CD8-positive, alpha-beta memory T cell (primary cell): Measurements from ENCODE around the gene S100PBP. TPM values are rescaled to one million over a fixed set of nuclear protein-coding genes. Genes with fewer than 3 reads are reported as not detected.

Experiments used
- CTCF ChIA-PET: fragments of 350-600 bp; sonication (Branson Sonifier 250); formaldehyde crosslinking; loops from one replicate; lab custom pipeline; 2021; ENCODE audit warnings: antibody characterized with exemption; lab: Charles Lee
- POLR2A ChIA-PET: fragments of 350-600 bp; sonication (Branson Sonifier 250); formaldehyde crosslinking; loops from one replicate; lab custom pipeline; 2021; ENCODE audit warnings: antibody characterized with exemption; lab: Charles Lee
- DNase-seq, 5 donors: peaks; one replicate each; pipeline versions ENCODE4 v3.0.0 to v3.0.0-alpha.2; 2020 to 2022; ENCODE audit warnings: mixed read lengths in 1 of 5
- H3K27ac ChIP-seq: one replicate; pipeline ENCODE4 v1.7.0; 2013; ENCODE audit warnings: low read depth, mild to moderate bottlenecking, low read length, moderate library complexity
- H3K27me3 ChIP-seq: 2 replicates; pipeline ENCODE4 v1.7.0; 2013; ENCODE audit warnings: low read length, mild to moderate bottlenecking; ENCODE audit not compliant: insufficient read depth, poor library complexity, severe bottlenecking
- H3K36me3 ChIP-seq: 2 replicates; pipeline ENCODE4 v1.7.0; 2013; ENCODE audit warnings: mild to moderate bottlenecking, low read length, moderate library complexity; ENCODE audit not compliant: insufficient read depth
- H3K4me1 ChIP-seq: 2 replicates; pipeline ENCODE4 v1.7.0; 2013; ENCODE audit warnings: mild to moderate bottlenecking, low read length, moderate library complexity; ENCODE audit not compliant: insufficient read depth
- H3K4me3 ChIP-seq: 2 replicates; pipeline ENCODE4 v1.7.0; 2013; ENCODE audit warnings: mild to moderate bottlenecking, low read length
- H3K9me3 ChIP-seq: 2 replicates; pipeline ENCODE4 v1.7.0; 2013; ENCODE audit warnings: mild to moderate bottlenecking, low read length
- H3K27ac Mint-ChIP-seq, 8 donors: one replicate each; pipeline ENCODE4 v1.8.0; 2020 to 2021; ENCODE audit warnings: mixed read lengths in 8 of 8, mild to moderate bottlenecking in 6 of 8, inconsistent platforms in 3 of 8, moderate library complexity in 3 of 8
- H3K27me3 Mint-ChIP-seq, 2 donors: one replicate each; pipeline ENCODE4 v1.8.0; 2020 to 2021; ENCODE audit warnings: mixed read lengths in 2 of 2, mild to moderate bottlenecking in 1 of 2, moderate library complexity in 1 of 2
- H3K36me3 Mint-ChIP-seq, 3 donors: one replicate each; pipeline ENCODE4 v1.8.0; 2020 to 2021; ENCODE audit warnings: mixed read lengths in 3 of 3, inconsistent platforms in 1 of 3, mild to moderate bottlenecking in 1 of 3
- H3K4me1 Mint-ChIP-seq, 3 donors: one replicate each; pipeline ENCODE4 v1.8.0; 2020 to 2021; ENCODE audit warnings: mixed read lengths in 3 of 3, inconsistent platforms in 1 of 3, mild to moderate bottlenecking in 1 of 3
- H3K4me3 Mint-ChIP-seq, 7 donors: one replicate each; pipeline ENCODE4 v1.8.0; 2020 to 2021; ENCODE audit warnings: mixed read lengths in 7 of 7, mild to moderate bottlenecking in 6 of 7, moderate library complexity in 4 of 7, inconsistent platforms in 2 of 7
- H3K9me3 Mint-ChIP-seq, 5 donors: one replicate each; pipeline ENCODE4 v1.8.0; 2020 to 2022; ENCODE audit warnings: mixed read lengths in 5 of 5, mild to moderate bottlenecking in 3 of 5, moderate library complexity in 2 of 5, inconsistent platforms in 1 of 5
- polyA plus RNA-seq: library from polyadenylated mRNA; unstranded; fragments of 300-500 nt; fragmentation: Illumina TruSeq; gene quantifications from one replicate; pipeline ENCODE4 v1.2.3, GENCODE V29; 2021
- total RNA-seq, 2 experiments: library from RNA; stranded (reverse); gene quantifications; one replicate each; pipeline ENCODE4 v1.2.3, GENCODE V29; 2021

The S100PBP gene
- total and polyA plus RNA-seq, 3 experiments from 2014 or later, result 17.3 to 30.6 (median 28.6) TPM

DNA sequence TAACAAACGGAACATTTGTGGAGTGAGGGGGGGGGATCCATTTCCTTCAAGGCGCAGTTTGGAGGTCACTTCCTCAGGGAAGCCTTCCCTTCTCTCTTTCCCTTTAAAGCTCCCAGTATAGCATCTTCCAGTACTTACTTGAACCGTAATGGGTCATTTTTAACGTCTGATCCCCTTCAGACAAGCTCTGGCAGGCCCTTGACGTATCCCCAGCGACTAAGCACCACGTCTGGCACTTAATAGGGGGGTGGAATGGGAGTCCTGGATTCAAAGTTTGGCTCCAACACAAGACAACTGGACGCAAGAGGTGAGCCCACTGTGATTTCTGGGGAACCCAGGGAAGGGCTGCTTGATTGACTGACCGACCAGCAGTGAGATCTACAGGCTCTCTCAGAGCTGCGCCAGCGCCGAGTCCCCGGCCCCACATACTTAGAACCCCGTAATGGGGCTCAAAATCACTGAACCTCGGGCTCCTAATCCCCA, 736 bp upstream of the S100PBP start:
- peaks cover 0 to 44% (median 6%) of the 10 kb centered on the region in 3 donors for H3K36me3 Mint-ChIP-seq
- H3K27ac Mint-ChIP-seq, result peak overlapping the region; percentile 73 to 98 (median 92)
- ChIA-PET CTCF (interaction anchor here (1.6 kb wide), 1 partner anchor 44 kb away, joined by 5 read pairs; no protein-coding TSS in a partner anchor), POLR2A (interaction anchor here (1.5 to 2.6 kb wide), 2 partner anchors 18 to 166 kb away, joined by 5 to 14 read pairs; partner anchors contain the start of genes RBBP4 and ZBTB8OS)
- no peak for DNase-seq
- H3K27me3 Mint-ChIP-seq, result no peaks in the 10 kb centered on the region
- H3K4me3 ChIP-seq, result peak overlapping the region; percentile 98
- no peaks in the 10 kb centered on the region for H3K27me3 ChIP-seq
- H3K9me3 ChIP-seq, result no peaks in the 10 kb centered on the region
- H3K36me3 ChIP-seq, result no peaks in the 10 kb centered on the region
- H3K4me1 ChIP-seq, result peaks cover 55% of the 10 kb centered on the region
- H3K9me3 Mint-ChIP-seq, result no peaks in the 10 kb centered on the region
- peak overlapping the region; percentile 91 to 99 (median 97) for H3K4me3 Mint-ChIP-seq
- H3K27ac ChIP-seq, result peak overlapping the region; percentile 93
- H3K4me1 Mint-ChIP-seq, result peaks cover 66 to 76% (median 75%) of the 10 kb centered on the region in 3 donors

DNA sequence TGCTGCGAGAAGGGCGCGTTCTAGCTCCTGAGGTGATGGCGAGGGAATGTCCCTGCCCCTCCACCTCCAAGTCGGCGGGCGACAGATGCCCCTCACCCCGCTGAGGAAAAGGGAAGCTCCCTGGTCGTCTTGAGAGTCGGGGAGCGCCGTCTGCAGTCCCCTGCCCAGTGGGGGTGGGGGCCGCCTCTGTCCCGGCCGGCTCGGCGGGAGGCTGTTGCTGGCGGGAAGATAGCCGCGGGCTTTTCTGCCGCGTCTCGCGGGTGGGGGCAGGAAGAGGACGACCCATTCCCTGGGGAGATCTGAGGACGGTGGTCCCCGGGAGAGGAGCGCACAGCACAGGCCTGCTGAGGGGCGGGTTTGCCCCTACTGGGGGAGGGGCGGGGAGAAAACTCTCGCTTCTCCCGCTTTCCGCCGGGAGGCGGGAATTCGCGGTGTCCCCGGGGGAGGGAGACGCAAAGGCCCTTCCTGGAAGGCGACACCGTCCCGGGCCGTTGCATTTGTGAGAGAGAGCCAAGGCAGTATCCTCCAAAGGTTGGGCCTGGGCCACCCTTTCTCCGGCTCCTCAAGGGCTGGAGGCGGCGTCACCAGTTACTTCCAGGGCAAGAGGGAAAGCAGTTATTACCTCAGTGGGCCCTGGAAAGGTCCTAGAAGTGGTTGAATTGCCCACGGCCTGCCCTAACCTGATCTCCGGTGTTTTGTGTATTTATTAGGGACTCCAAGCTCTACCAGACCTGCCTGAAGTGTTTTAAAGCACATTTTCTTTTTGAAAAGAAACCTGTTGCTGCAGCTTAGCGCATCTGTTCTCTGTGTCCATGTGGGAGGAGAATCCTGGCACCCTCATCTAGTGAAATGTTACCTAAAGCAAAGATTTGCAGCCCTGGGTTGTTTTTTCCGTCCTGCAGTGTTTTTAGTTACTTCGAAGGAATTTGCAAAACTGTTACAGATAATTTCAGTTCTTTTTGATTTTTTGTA, 648 bp downstream of the S100PBP start:
- no peaks in the 10 kb centered on the region for H3K9me3 ChIP-seq
- peak; percentile 11 to 60 (median 24) for DNase-seq
- H3K27me3 ChIP-seq, result no peaks in the 10 kb centered on the region
- H3K4me1 ChIP-seq, result peaks cover 46% of the 10 kb centered on the region
- Mint-ChIP-seq H3K36me3 (peaks cover 0 to 39% (median 6%) of the 10 kb centered on the region in 3 donors), H3K4me1 (peaks cover 63 to 76% (median 73%) of the 10 kb centered on the region in 3 donors), H3K9me3 (no peaks in the 10 kb centered on the region), H3K27ac (peak overlapping the region; percentile 73 to 98 (median 92)), H3K4me3 (peak overlapping the region; percentile 91 to 99 (median 97)), H3K27me3 (no peaks in the 10 kb centered on the region)
- POLR2A ChIA-PET, result interaction anchor here (0.9 to 2.6 kb wide), 6 partner anchors 12 to 363 kb away, joined by 3 to 14 read pairs (median 4); partner anchors contain the start of genes RBBP4 and ZBTB8OS
- CTCF ChIA-PET, result interaction anchor here (1.6 kb wide), 1 partner anchor 45 kb away, joined by 5 read pairs; no protein-coding TSS in a partner anchor
- H3K36me3 ChIP-seq, result no peaks in the 10 kb centered on the region
- H3K27ac ChIP-seq, result peak overlapping the region; percentile 83
- H3K4me3 ChIP-seq, result peak overlapping the region; percentile 98

- Mint-ChIP-seq H3K4me1 (peaks cover 59 to 76% (median 71%) of the 10 kb centered on the region in 3 donors), H3K27ac (peak overlapping the region; percentile 66 to 98 (median 79)), H3K36me3 (peaks cover 0 to 34% (median 1%) of the 10 kb centered on the region in 3 donors), H3K4me3 (peak overlapping the region; percentile 91 to 99 (median 97)), H3K27me3 (no peaks in the 10 kb centered on the region), H3K9me3 (no peaks in the 10 kb centered on the region)
- ChIA-PET POLR2A (interaction anchor here (0.6 to 2.6 kb wide), 5 partner anchors 11 to 308 kb away, joined by 3 to 14 read pairs (median 4); partner anchors contain the start of genes RBBP4 and ZBTB8OS), CTCF (no interaction called here)
- peak in 3 of 5 donors; percentile 16 to 59 (median 51) for DNase-seq
- H3K36me3 ChIP-seq, result no peaks in the 10 kb centered on the region
- peak overlapping the region; percentile 98 for H3K4me3 ChIP-seq
- H3K9me3 ChIP-seq, result no peaks in the 10 kb centered on the region
- H3K27me3 ChIP-seq, result no peaks in the 10 kb centered on the region
- H3K4me1 ChIP-seq, result peaks cover 38% of the 10 kb centered on the region
- peak overlapping the region; percentile 83 for H3K27ac ChIP-seq
Measured at GRCh38 chr1:32818804-32819541, 1.5 kb downstream of the S100PBP start.

DNA sequence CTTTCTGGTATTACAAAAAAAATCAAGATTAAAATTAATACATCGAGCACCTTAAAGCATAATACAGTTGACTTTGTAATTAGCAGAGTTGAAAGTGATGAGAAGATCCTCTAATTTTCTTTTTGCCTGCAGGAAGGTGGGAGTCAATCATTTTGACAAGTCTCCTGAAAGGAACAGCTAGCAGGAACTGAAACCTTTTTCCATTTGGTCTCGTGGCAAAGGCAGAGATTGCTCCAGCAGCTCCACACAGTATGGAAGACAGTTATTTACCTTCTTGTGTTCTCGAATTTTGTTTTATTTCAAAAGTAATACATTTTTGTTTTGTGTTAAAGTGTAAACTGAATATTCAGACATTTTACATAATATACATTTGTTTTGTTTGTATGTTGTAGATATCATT, 7.7 kb downstream of the S100PBP start:
- H3K9me3 Mint-ChIP-seq, result no peaks in the 10 kb centered on the region
- H3K9me3 ChIP-seq, result no peaks in the 10 kb centered on the region
- no peak overlapping the region for H3K27ac ChIP-seq
- H3K36me3 Mint-ChIP-seq, result peaks cover 21 to 59% (median 24%) of the 10 kb centered on the region in 3 donors
- no peak for DNase-seq
- H3K27me3 ChIP-seq, result no peaks in the 10 kb centered on the region
- H3K27ac Mint-ChIP-seq, result no peak overlapping the region
- H3K4me3 ChIP-seq, result no peak overlapping the region
- H3K27me3 Mint-ChIP-seq, result no peaks in the 10 kb centered on the region
- peaks cover 28% of the 10 kb centered on the region for H3K36me3 ChIP-seq
- CTCF ChIA-PET, result interaction anchor here (2.1 kb wide), 1 partner anchor 113 kb away, joined by 4 read pairs; no protein-coding TSS in a partner anchor
- no peak overlapping the region for H3K4me3 Mint-ChIP-seq
- no peaks in the 10 kb centered on the region for H3K4me1 ChIP-seq
- POLR2A ChIA-PET, result no interaction called here
- H3K4me1 Mint-ChIP-seq, result peaks cover 35 to 70% (median 69%) of the 10 kb centered on the region in 3 donors

DNA sequence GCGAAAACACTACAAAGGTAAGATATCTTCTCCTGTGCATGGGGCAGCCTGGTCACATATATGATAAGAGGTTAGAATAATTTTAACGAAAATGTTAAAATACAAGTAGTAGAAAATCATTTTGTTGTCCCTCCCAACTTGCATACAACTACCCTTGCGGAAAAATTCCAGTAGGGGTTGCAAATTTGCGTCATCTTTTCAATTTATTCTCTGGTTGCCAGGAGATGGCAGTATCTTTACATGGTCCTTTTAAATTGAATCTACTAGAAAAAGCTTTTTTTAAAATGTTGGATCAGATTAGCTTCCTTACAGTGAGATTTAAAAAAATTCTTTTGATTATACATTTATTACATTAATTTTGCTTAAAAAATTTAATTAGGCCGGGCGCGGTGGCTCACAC, 10.9 kb downstream of the S100PBP start:
- no peak overlapping the region for H3K4me3 Mint-ChIP-seq
- Histone ChIP-seq H3K9me3 (no peaks in the 10 kb centered on the region), H3K27ac (no peak overlapping the region), H3K4me1 (no peaks in the 10 kb centered on the region), H3K36me3 (peaks cover 33% of the 10 kb centered on the region), H3K4me3 (no peak overlapping the region), H3K27me3 (no peaks in the 10 kb centered on the region)
- H3K27me3 Mint-ChIP-seq, result no peaks in the 10 kb centered on the region
- H3K27ac Mint-ChIP-seq, result no peak overlapping the region
- ChIA-PET POLR2A (no interaction called here), CTCF (no interaction called here)
- H3K4me1 Mint-ChIP-seq, result peaks cover 26 to 66% (median 47%) of the 10 kb centered on the region in 3 donors
- H3K9me3 Mint-ChIP-seq, result no peaks in the 10 kb centered on the region
- H3K36me3 Mint-ChIP-seq, result peaks cover 21 to 82% (median 30%) of the 10 kb centered on the region in 3 donors
- DNase-seq, result no peak

DNA sequence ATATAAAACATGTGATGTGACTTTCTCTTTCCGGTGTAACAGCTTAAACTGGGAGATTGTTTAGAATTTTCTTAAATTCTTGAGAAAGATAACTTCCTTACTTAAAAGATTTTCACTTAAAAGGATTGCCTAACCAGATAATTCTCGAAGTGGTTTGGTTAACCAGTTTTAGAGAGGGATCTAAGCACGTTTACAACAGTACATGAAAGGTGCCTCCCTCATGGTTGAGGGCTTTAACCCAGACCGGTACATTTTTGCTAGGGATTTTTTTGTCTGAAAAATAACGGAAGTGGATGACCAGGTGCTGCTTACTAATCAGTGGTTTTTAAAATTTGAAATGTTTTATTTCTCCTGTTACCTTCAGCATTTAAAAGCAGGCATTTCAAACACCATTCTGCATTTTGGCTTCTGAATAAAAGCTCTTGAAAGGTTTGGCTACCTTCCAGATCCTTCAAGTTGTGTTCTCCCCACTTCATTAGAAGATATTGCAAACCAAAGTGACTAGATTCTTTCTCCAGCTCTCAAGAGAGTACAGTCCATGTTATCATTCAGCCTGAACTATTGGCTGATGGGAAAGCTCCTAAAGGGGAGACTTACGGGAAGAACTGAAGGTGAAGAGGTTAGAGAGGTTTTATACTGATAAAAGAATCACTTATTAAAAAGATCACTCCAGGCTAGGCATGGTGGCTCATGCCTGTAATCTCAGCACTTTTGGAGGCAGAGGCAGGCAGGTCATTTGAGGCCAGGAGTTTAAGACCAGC, 12.8 kb downstream of the S100PBP start:
- Histone ChIP-seq H3K4me1 (no peaks in the 10 kb centered on the region), H3K9me3 (no peaks in the 10 kb centered on the region), H3K27ac (no peak overlapping the region), H3K36me3 (peaks cover 33% of the 10 kb centered on the region), H3K27me3 (no peaks in the 10 kb centered on the region), H3K4me3 (no peak overlapping the region)
- H3K27ac Mint-ChIP-seq, result peak overlapping the region in 4 of 8 donors; percentile 27 to 63 (median 42)
- POLR2A ChIA-PET, result interaction anchor here (0.8 kb wide), 1 partner anchor 12 kb away, joined by 3 read pairs; no protein-coding TSS in a partner anchor
- no peaks in the 10 kb centered on the region for H3K27me3 Mint-ChIP-seq
- DNase-seq, result no peak
- peaks cover 21 to 84% (median 32%) of the 10 kb centered on the region in 3 donors for H3K36me3 Mint-ChIP-seq
- peak overlapping the region in 1 of 7 donors; percentile 44 for H3K4me3 Mint-ChIP-seq
- H3K4me1 Mint-ChIP-seq, result peaks cover 23 to 55% (median 36%) of the 10 kb centered on the region in 3 donors
- CTCF ChIA-PET, result interaction anchor here (1.2 to 1.8 kb wide), 2 partner anchors 23 to 56 kb away, joined by 3 to 7 read pairs; no protein-coding TSS in a partner anchor
- H3K9me3 Mint-ChIP-seq, result no peaks in the 10 kb centered on the region

GRCh38 chr1:32831878-32832277, 14.4 kb downstream of the S100PBP start:
- no peaks in the 10 kb centered on the region for H3K27me3 ChIP-seq
- peaks cover 20 to 81% (median 27%) of the 10 kb centered on the region in 3 donors for H3K36me3 Mint-ChIP-seq
- ChIA-PET CTCF (interaction anchor here (0.9 kb wide), 1 partner anchor 10 kb away, joined by 3 read pairs; no protein-coding TSS in a partner anchor), POLR2A (no interaction called here)
- H3K4me1 ChIP-seq, result no peaks in the 10 kb centered on the region
- H3K9me3 ChIP-seq, result no peaks in the 10 kb centered on the region
- peaks cover 21% of the 10 kb centered on the region for H3K36me3 ChIP-seq
- no peaks in the 10 kb centered on the region for H3K27me3 Mint-ChIP-seq
- peaks cover 24 to 47% (median 26%) of the 10 kb centered on the region in 3 donors for H3K4me1 Mint-ChIP-seq
- no peak overlapping the region for H3K4me3 Mint-ChIP-seq
- no peak for DNase-seq
- no peak overlapping the region for H3K4me3 ChIP-seq
- no peak overlapping the region for H3K27ac ChIP-seq
- no peaks in the 10 kb centered on the region for H3K9me3 Mint-ChIP-seq
- peak overlapping the region in 3 of 8 donors; percentile 18 to 67 (median 30) for H3K27ac Mint-ChIP-seq
